ENCODE measurements around the gene MASP2. TPM values are rescaled to one million over a fixed set of nuclear protein-coding genes. Genes with fewer than 3 reads are reported as not detected.
"Not testable (repeated sequence)": the region's sequence is repeated elsewhere in the genome, so short reads cannot be mapped to it uniquely, and the experiment has no call there.

The MASP2 gene
- 0.55 TPM in 1 of 2 replicates, not detected in the other for total RNA-seq

DNA sequence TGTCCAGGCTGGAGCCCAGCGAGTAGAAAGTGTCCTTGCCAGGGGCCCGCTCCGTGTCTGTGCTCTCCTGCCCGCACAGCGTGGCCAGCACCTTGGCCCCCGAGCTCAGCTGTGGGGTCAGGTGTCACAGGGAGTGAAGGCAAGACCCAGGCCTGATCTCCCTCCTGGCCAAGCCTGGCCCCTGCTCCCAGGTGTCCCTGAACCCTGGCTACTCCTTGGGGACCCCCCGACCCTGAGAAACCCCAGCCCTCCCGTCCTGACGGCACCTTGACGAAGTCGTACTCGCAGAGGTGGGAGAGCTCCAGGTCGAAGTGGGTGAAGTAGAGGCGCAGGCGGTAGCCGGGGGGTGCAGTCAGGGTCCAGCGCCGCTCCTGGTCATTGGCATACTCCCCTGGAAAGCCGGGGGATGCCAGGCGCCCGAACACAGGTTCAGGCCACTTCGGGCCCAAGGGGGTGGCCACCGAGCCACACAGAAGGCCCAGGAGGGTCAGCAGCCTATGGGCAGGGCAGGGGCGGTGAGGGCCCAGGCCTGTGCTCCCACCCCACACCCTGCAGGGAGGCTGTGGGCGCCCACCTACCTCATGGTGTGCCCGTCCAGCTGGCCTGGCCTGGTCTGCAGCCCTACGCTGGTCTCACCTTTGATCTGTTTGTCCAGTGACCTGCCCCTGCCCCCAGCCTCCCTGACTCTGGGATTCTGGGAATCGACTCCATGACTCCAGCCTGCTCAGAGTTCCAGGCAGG lies at the start of gene MASP2:
Gene MASP2, minus strand, starts transcription at position 615 of the 741 bp plus-strand sequence. Its CDS starts 32 bp downstream, at position 583.
- TF ChIP-seq, protein P1, sequence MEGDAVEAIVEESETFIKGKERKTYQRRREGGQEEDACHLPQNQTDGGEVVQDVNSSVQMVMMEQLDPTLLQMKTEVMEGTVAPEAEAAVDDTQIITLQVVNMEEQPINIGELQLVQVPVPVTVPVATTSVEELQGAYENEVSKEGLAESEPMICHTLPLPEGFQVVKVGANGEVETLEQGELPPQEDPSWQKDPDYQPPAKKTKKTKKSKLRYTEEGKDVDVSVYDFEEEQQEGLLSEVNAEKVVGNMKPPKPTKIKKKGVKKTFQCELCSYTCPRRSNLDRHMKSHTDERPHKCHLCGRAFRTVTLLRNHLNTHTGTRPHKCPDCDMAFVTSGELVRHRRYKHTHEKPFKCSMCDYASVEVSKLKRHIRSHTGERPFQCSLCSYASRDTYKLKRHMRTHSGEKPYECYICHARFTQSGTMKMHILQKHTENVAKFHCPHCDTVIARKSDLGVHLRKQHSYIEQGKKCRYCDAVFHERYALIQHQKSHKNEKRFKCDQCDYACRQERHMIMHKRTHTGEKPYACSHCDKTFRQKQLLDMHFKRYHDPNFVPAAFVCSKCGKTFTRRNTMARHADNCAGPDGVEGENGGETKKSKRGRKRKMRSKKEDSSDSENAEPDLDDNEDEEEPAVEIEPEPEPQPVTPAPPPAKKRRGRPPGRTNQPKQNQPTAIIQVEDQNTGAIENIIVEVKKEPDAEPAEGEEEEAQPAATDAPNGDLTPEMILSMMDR (IDR thresholded peaks at IDR 0.05; ENCODE audit: insufficient read depth, low read length, poor library complexity, severe bottlenecking), result no peak
- H3K27me3 ChIP-seq (ENCODE audit: control insufficient read depth, insufficient read depth, low read length), result peaks cover 6% of the 10 kb centered on the region
- H3K4me3 ChIP-seq (ENCODE audit: low read depth, low read length), result no peak within 1 kb of the TSS
- H3K36me3 ChIP-seq (ENCODE audit: control insufficient read depth, insufficient read depth, low read length), result no peaks in the 10 kb centered on the region
- DNase-seq (ENCODE audit: low read depth), result no peak

DNA sequence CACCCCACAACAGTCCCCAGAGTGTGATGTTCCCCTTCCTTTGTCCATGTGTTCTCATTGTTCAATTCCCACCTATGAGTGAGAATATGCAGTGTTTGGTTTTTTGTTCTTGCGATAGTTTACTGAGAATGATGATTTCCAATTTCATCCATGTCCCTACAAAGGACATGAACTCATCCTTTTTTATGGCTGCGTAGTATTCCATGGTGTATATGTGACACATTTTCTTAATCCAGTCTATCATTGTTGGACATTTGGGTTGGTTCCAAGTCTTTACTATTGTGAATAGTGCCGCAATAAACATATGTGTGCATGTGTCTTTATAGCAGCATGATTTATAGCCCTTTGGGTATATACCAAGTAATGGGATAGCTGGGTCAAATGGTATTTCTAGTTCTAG lies 36.7 kb upstream of the MASP2 start:
- H3K27me3 ChIP-seq (ENCODE audit: control insufficient read depth, insufficient read depth, low read length); H3K4me3 ChIP-seq (ENCODE audit: low read depth, low read length); DNase-seq (ENCODE audit: low read depth); H3K36me3 ChIP-seq (ENCODE audit: control insufficient read depth, insufficient read depth, low read length): not testable (repeated sequence)

GRCh38 chr1:11080931-11081330 lies 33.9 kb upstream of the MASP2 start:
- TF ChIP-seq, protein P1 (IDR thresholded peaks at IDR 0.05; ENCODE audit: insufficient read depth, low read length, poor library complexity, severe bottlenecking), result no peak
- DNase-seq (ENCODE audit: low read depth), result no peak
- Histone ChIP-seq H3K27me3 (ENCODE audit: control insufficient read depth, insufficient read depth, low read length) (no peaks in the 10 kb centered on the region), H3K36me3 (ENCODE audit: control insufficient read depth, insufficient read depth, low read length) (peaks cover 2% of the 10 kb centered on the region), H3K4me3 (ENCODE audit: low read depth, low read length) (no peak overlapping the region)

- DNase-seq (ENCODE audit: low read depth), result no peak
- TF ChIP-seq, protein P1 (IDR thresholded peaks at IDR 0.05; ENCODE audit: insufficient read depth, low read length, poor library complexity, severe bottlenecking), result no peak
- no peak overlapping the region for H3K4me3 ChIP-seq (ENCODE audit: low read depth, low read length)
- no peaks in the 10 kb centered on the region for H3K27me3 ChIP-seq (ENCODE audit: control insufficient read depth, insufficient read depth, low read length)
- peaks cover 3% of the 10 kb centered on the region for H3K36me3 ChIP-seq (ENCODE audit: control insufficient read depth, insufficient read depth, low read length)
Observed at GRCh38 chr1:11078631-11079030, 31.6 kb upstream of the MASP2 start.

DNA sequence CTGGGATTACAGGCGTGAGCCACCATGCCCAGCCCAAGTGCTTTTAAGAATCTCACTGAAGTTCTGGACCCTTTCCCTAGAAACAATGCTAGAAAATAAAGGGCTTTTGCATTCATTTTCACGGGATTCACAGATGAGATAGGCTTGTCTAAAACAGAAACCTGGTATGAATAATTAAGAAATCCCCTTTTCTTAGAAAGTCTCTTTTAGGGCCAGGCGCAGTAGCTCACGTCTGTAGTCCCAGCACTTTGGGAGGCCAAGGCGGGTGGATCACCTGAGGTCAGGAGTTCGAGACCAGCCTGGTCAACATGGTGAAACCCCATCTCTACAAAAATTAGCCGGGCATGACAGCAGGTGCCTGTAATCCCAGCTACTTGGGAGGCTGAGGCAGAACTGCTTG lies 26.4 kb upstream of the MASP2 start:
- H3K36me3 ChIP-seq (ENCODE audit: control insufficient read depth, insufficient read depth, low read length); H3K4me3 ChIP-seq (ENCODE audit: low read depth, low read length); DNase-seq (ENCODE audit: low read depth); H3K27me3 ChIP-seq (ENCODE audit: control insufficient read depth, insufficient read depth, low read length): not testable (repeated sequence)

GRCh38 chr1:11072216-11072917 lies 25.3 kb upstream of the MASP2 start:
- DNase-seq (ENCODE audit: low read depth), result no peak
- Histone ChIP-seq H3K4me3 (ENCODE audit: low read depth, low read length) (no peak overlapping the region), H3K27me3 (ENCODE audit: control insufficient read depth, insufficient read depth, low read length) (no peaks in the 10 kb centered on the region), H3K36me3 (ENCODE audit: control insufficient read depth, insufficient read depth, low read length) (peaks cover 4% of the 10 kb centered on the region)
- TF ChIP-seq, protein P1 (IDR thresholded peaks at IDR 0.05; ENCODE audit: insufficient read depth, low read length, poor library complexity, severe bottlenecking), result no peak
